ENCODE measurements around the gene WDR88. TPM values are rescaled to one million over a fixed set of nuclear protein-coding genes. Genes with fewer than 3 reads are reported as not detected.

The WDR88 gene
- total and polyA plus RNA-seq, 4 donors = 0.08 TPM; not detected in 2

- Histone ChIP-seq H3K9me3 (ENCODE audit: control insufficient read depth in 4 of 4, low read length in 3 of 4) (no peaks in the 10 kb centered on the region), H3K36me3 (ENCODE audit: control insufficient read depth in 4 of 4, insufficient read depth in 3 of 4, low read depth in 1 of 4, low read length in 3 of 4) (peaks cover 0 to 7% (median under 1%) of the 10 kb centered on the region in 4 donors), H3K4me3 (ENCODE audit: low read depth in 1 of 3, low read length in 3 of 3) (no peak overlapping the region), H3K27me3 (ENCODE audit: control insufficient read depth in 4 of 4, insufficient read depth in 4 of 4, low read length in 3 of 4) (no peaks in the 10 kb centered on the region), H3K27ac (ENCODE audit: low read depth in 1 of 2, low read length in 2 of 2) (no peak overlapping the region), H3K9ac (ENCODE audit: low read depth in 1 of 2, low read length in 2 of 2) (no peak overlapping the region), H3K4me1 (ENCODE audit: control insufficient read depth in 4 of 4, insufficient read depth in 4 of 4, low read length in 3 of 4) (peaks cover 2 to 40% (median 30%) of the 10 kb centered on the region in 4 donors)
- WGBS = 95% methylated on average over 22 of the region's 22 CpGs
- no peak for TF ChIP-seq HNF4G (IDR thresholded peaks at IDR 0.05)
- no peak for TF ChIP-seq EGR1 (IDR thresholded peaks at IDR 0.05; ENCODE audit: low read depth in 2 of 2)
- no peak for TF ChIP-seq REST (IDR thresholded peaks at IDR 0.05)
- no peak for DNase-seq (ENCODE audit: low spot score)
Measured at GRCh38 chr19:33210266-33210940, 78.5 kb downstream of the WDR88 start.

GRCh38 chr19:33211794-33212435, 80.0 kb downstream of the WDR88 start:
- 89% methylated on average over 17 of the region's 17 CpGs for WGBS
- Histone ChIP-seq H3K27me3 (ENCODE audit: control insufficient read depth in 4 of 4, insufficient read depth in 4 of 4, low read length in 3 of 4) (no peaks in the 10 kb centered on the region), H3K36me3 (ENCODE audit: control insufficient read depth in 4 of 4, insufficient read depth in 3 of 4, low read depth in 1 of 4, low read length in 3 of 4) (no peaks in the 10 kb centered on the region), H3K9me3 (ENCODE audit: control insufficient read depth in 4 of 4, low read length in 3 of 4) (no peaks in the 10 kb centered on the region), H3K4me1 (ENCODE audit: control insufficient read depth in 4 of 4, insufficient read depth in 4 of 4, low read length in 3 of 4) (peaks cover 2 to 39% (median 29%) of the 10 kb centered on the region in 4 donors), H3K9ac (ENCODE audit: low read depth in 1 of 2, low read length in 2 of 2) (no peak overlapping the region), H3K27ac (ENCODE audit: low read depth in 1 of 2, low read length in 2 of 2) (no peak overlapping the region), H3K4me3 (ENCODE audit: low read depth in 1 of 3, low read length in 3 of 3) (no peak overlapping the region)
- DNase-seq (ENCODE audit: low spot score) = no peak
- no peak for TF ChIP-seq RAD21 (IDR thresholded peaks at IDR 0.05)
- TF ChIP-seq EGR1 (IDR thresholded peaks at IDR 0.05; ENCODE audit: low read depth in 2 of 2) = no peak
- no peak for TF ChIP-seq FOXA1 (IDR thresholded peaks at IDR 0.05)
- TF ChIP-seq YY1 (IDR thresholded peaks at IDR 0.05) = no peak
- TF ChIP-seq CTCF (IDR thresholded peaks at IDR 0.05; ENCODE audit: low read depth, low read length, missing input control) = no peak
- TF ChIP-seq ATF3 (IDR thresholded peaks at IDR 0.05) = no peak
- TF ChIP-seq HNF4A (conservative IDR thresholded peaks at IDR 0.05) = no peak
- no peak for TF ChIP-seq JUND (IDR thresholded peaks at IDR 0.05)
- no peak for TF ChIP-seq MAX (IDR thresholded peaks at IDR 0.05)
- no peak for TF ChIP-seq SP1 (IDR thresholded peaks at IDR 0.05)
- no peak for TF ChIP-seq RXRA (IDR thresholded peaks at IDR 0.05)
- TF ChIP-seq REST (IDR thresholded peaks at IDR 0.05) = no peak
- no peak for TF ChIP-seq GABPA (IDR thresholded peaks at IDR 0.05 in 1 of 2, conservative IDR thresholded peaks at IDR 0.05 in 1 of 2)
- TF ChIP-seq TAF1 (conservative IDR thresholded peaks at IDR 0.05) = no peak
- TF ChIP-seq FOXA2 (IDR thresholded peaks at IDR 0.05) = no peak
- no peak for TF ChIP-seq NR2F2 (IDR thresholded peaks at IDR 0.05)
- no peak for TF ChIP-seq HNF4G (IDR thresholded peaks at IDR 0.05)
- no peak for TF ChIP-seq ZBTB33 (IDR thresholded peaks at IDR 0.05)
